OCI-LY7 (cell line): ENCODE measurements around the gene HACD2.

Source experiments
- EZH2phosphoT487 ChIP-seq: fragments of 200-600 bp; sonication (generic); IDR thresholded peaks from 2 replicates; pipeline ENCODE4 v1.6.1; 2018; ENCODE audit warnings: low read depth, borderline replicate concordance, mild to moderate bottlenecking, mixed run types, antibody characterized with exemption, low read length, moderate library complexity, mixed read lengths
- TF ChIP-seq, protein P1 (sequence below): fragments of 200-600 bp; sonication (generic); conservative IDR thresholded peaks from 2 replicates; pipeline ENCODE4 v1.5.1; 2014; ENCODE audit warnings: mild to moderate bottlenecking, antibody characterized with exemption, low read length, moderate library complexity, mixed read lengths

DNA sequence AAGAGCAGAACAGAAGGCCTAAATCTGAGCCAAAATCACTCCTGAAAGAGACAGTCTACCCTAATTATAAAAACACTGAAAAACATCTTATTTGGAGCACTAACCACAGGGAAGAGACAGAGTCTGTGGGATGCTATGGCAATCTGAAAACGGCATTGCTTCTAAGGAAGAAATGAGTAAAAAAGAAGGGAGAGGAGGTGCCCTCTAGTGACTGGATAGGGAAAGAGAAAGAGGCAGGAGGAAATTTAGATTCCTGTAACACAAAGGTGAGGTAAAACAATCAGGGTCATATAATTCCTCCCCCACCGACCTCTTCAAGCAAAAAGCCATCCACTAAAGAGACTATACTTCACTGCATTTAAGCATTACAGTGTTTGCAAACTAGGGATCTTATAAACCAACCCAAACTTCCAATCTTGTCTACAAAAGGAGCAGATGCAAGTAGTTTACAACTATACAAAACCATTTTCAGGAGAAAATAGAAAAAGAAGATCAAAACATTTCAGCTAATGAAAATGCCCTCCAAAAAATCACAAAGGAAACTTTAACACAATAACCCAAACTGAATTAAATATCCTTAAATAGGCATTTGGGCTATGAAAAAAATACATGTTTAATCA is 32.6 kb downstream of the HACD2 start:
- TF ChIP-seq, protein P1, sequence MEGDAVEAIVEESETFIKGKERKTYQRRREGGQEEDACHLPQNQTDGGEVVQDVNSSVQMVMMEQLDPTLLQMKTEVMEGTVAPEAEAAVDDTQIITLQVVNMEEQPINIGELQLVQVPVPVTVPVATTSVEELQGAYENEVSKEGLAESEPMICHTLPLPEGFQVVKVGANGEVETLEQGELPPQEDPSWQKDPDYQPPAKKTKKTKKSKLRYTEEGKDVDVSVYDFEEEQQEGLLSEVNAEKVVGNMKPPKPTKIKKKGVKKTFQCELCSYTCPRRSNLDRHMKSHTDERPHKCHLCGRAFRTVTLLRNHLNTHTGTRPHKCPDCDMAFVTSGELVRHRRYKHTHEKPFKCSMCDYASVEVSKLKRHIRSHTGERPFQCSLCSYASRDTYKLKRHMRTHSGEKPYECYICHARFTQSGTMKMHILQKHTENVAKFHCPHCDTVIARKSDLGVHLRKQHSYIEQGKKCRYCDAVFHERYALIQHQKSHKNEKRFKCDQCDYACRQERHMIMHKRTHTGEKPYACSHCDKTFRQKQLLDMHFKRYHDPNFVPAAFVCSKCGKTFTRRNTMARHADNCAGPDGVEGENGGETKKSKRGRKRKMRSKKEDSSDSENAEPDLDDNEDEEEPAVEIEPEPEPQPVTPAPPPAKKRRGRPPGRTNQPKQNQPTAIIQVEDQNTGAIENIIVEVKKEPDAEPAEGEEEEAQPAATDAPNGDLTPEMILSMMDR = peak; percentile 80
- TF ChIP-seq EZH2phosphoT487 = no peak
